SK-N-SH treated with all-trans-retinoic acid at 6 μM for 48 hours (cell line): ENCODE measurements around the gene BTK.

Experiments
- ATAC-seq: fragments of 200-7000 bp; cut with Tn5 transposase; 3 replicates; pipeline ENCODE4 v1.9.1; 2020; ENCODE audit warnings: mild to moderate bottlenecking, moderate library complexity
- ARNTL ChIP-seq: fragments of 450-650 bp; formaldehyde crosslinking; IDR thresholded peaks from 2 replicates; pipeline ENCODE4 v1.5.0; 2020; ENCODE audit warnings: low read depth, mild to moderate bottlenecking, moderate library complexity, borderline replicate concordance
- BACH2 ChIP-seq: fragments of 250-450 bp; sonication (Bioruptor Pico); IDR thresholded peaks from 2 replicates; pipeline ENCODE4 v1.9.0; 2021; ENCODE audit warnings: mild to moderate bottlenecking, borderline replicate concordance
- CSDC2 ChIP-seq: fragments of 250-450 bp; sonication (Bioruptor Pico); IDR thresholded peaks from 2 replicates; pipeline ENCODE4 v1.5.0; 2020; ENCODE audit warnings: mild to moderate bottlenecking, moderate library complexity
- ESRRG ChIP-seq: fragments of 250-450 bp; sonication (Bioruptor Pico); IDR thresholded peaks from 2 replicates; pipeline ENCODE4 v1.6.1; 2021; ENCODE audit warnings: mild to moderate bottlenecking
- ISL1 ChIP-seq: fragments of 250-450 bp; sonication (Bioruptor Pico); IDR thresholded peaks from 2 replicates; pipeline ENCODE4 v2.1.2; 2022; ENCODE audit warnings: mild to moderate bottlenecking, moderate library complexity
- OSR1 ChIP-seq: fragments of 250-450 bp; sonication (Bioruptor Pico); IDR thresholded peaks from 2 replicates; pipeline ENCODE4 v1.8.0; 2022; ENCODE audit warnings: moderate library complexity, mild to moderate bottlenecking, inconsistent platforms
- PPARA ChIP-seq: fragments of 250-450 bp; sonication (Bioruptor Pico); IDR thresholded peaks from 2 replicates; pipeline ENCODE4 v1.5.0; 2020; ENCODE audit warnings: mild to moderate bottlenecking, borderline replicate concordance
- RARB ChIP-seq: fragments of 250-450 bp; sonication (Bioruptor Pico); IDR thresholded peaks from 2 replicates; pipeline ENCODE4 v1.8.0; 2021; ENCODE audit warnings: mild to moderate bottlenecking, moderate library complexity
- SNAI2 ChIP-seq: fragments of 250-450 bp; sonication (Bioruptor Pico); IDR thresholded peaks from 2 replicates; pipeline ENCODE4 v1.5.0; 2020; ENCODE audit warnings: mild to moderate bottlenecking, moderate library complexity
- TCF4 ChIP-seq: fragments of 250-450 bp; sonication (Bioruptor Pico); IDR thresholded peaks from 2 replicates; pipeline ENCODE4 v1.8.0; 2021; ENCODE audit warnings: mild to moderate bottlenecking, moderate library complexity, borderline replicate concordance
- ZC3H10 ChIP-seq: fragments of 250-450 bp; sonication (Bioruptor Pico); IDR thresholded peaks from 2 replicates; pipeline ENCODE4 v1.5.1; 2021; ENCODE audit warnings: mild to moderate bottlenecking, moderate library complexity
- ZFP30 ChIP-seq: fragments of 450-650 bp; formaldehyde crosslinking; IDR thresholded peaks from 2 replicates; pipeline ENCODE4 v1.5.0; 2022; ENCODE audit warnings: mild to moderate bottlenecking, moderate library complexity
- ZNF8 ChIP-seq: fragments of 450-650 bp; formaldehyde crosslinking; IDR thresholded peaks from 2 replicates; pipeline ENCODE4 v1.5.0; 2020; ENCODE audit warnings: mild to moderate bottlenecking, moderate library complexity
- TF ChIP-seq, protein P1 (sequence below): fragments of 250-450 bp; sonication (Bioruptor Pico); IDR thresholded peaks from 2 replicates; pipeline ENCODE4 v1.8.0; 2021; ENCODE audit warnings: low read depth, mild to moderate bottlenecking, moderate library complexity, borderline replicate concordance
- TF ChIP-seq, protein P2 (sequence below): fragments of 250-450 bp; sonication (Bioruptor Pico); IDR thresholded peaks from 2 replicates; pipeline ENCODE4 v1.8.0; 2020; ENCODE audit warnings: mild to moderate bottlenecking, moderate library complexity, borderline replicate concordance
- TF ChIP-seq, protein P3 (sequence below): fragments of 250-450 bp; sonication (Bioruptor Pico); IDR thresholded peaks from 2 replicates; pipeline ENCODE4 v1.5.1; 2020; ENCODE audit warnings: low read depth, mild to moderate bottlenecking, moderate library complexity
- TF ChIP-seq, protein P4 (sequence below): fragments of 250-450 bp; sonication (Bioruptor Pico); IDR thresholded peaks from 2 replicates; pipeline ENCODE4 v1.5.0; 2020; ENCODE audit warnings: mild to moderate bottlenecking, moderate library complexity
- TF ChIP-seq, protein P5 (sequence below): fragments of 250-450 bp; sonication (Bioruptor Pico); IDR thresholded peaks from 2 replicates; pipeline ENCODE4 v1.5.1; 2021; ENCODE audit warnings: mild to moderate bottlenecking, moderate library complexity

Gene BTK

DNA sequence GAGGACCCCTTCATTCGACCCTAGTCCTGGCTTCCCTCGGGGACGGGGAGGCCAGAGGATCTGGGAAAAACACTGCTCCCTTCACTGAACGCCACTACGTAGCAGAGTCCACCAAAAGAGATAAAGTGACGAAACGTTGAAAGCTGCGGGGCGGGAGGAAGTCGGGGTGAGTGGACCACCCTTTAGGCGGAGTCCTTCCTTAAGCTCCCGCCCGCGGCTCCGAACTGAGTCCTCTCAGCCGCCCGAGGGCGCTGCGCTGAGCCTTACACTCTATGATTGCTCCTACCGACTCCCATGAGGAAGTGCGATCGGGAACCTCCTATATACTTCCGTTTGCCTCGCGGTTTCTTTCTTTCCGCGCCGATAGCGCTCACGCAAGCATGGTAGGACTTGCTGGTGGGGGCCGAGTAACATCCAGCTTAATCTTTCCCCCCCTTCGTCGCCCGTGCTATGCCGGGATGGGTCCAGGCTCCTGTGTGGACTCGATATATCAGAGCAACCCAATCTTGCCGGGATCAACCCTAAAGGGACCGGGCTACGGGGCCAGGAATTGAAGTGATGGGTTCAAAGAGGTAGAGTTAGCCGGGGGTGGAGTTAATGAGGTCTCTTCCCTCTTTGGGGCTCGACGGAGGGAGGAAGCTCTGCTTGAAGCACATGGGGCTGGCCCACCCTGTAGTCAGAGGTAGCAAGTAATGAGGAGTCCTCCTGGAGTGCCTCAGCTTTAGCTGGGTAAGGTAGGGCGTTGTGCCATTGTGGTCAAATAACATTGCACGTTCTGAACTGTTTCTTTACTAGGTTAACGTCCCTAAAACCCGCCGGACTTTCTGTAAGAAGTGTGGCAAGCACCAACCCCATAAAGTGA lies 4.9 kb upstream of the BTK start, which contains the start of gene RPL36A (continued):
- TF ChIP-seq, protein P1, sequence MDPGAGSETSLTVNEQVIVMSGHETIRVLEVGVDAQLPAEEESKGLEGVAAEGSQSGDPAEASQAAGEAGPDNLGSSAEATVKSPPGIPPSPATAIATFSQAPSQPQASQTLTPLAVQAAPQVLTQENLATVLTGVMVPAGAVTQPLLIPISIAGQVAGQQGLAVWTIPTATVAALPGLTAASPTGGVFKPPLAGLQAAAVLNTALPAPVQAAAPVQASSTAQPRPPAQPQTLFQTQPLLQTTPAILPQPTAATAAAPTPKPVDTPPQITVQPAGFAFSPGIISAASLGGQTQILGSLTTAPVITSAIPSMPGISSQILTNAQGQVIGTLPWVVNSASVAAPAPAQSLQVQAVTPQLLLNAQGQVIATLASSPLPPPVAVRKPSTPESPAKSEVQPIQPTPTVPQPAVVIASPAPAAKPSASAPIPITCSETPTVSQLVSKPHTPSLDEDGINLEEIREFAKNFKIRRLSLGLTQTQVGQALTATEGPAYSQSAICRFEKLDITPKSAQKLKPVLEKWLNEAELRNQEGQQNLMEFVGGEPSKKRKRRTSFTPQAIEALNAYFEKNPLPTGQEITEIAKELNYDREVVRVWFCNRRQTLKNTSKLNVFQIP (CRISPR knock-in tag): no peak
- TF ChIP-seq, protein P2, sequence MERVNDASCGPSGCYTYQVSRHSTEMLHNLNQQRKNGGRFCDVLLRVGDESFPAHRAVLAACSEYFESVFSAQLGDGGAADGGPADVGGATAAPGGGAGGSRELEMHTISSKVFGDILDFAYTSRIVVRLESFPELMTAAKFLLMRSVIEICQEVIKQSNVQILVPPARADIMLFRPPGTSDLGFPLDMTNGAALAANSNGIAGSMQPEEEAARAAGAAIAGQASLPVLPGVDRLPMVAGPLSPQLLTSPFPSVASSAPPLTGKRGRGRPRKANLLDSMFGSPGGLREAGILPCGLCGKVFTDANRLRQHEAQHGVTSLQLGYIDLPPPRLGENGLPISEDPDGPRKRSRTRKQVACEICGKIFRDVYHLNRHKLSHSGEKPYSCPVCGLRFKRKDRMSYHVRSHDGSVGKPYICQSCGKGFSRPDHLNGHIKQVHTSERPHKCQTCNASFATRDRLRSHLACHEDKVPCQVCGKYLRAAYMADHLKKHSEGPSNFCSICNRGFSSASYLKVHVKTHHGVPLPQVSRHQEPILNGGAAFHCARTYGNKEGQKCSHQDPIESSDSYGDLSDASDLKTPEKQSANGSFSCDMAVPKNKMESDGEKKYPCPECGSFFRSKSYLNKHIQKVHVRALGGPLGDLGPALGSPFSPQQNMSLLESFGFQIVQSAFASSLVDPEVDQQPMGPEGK (CRISPR knock-in tag): peak; percentile 45; the same call in 1 of the 2 replicates
- TF ChIP-seq ZNF8 (CRISPR knock-in tag) (no peak), TCF4 (CRISPR knock-in tag) (no peak), OSR1 (CRISPR knock-in tag) (no peak)
- TF ChIP-seq, protein P3, sequence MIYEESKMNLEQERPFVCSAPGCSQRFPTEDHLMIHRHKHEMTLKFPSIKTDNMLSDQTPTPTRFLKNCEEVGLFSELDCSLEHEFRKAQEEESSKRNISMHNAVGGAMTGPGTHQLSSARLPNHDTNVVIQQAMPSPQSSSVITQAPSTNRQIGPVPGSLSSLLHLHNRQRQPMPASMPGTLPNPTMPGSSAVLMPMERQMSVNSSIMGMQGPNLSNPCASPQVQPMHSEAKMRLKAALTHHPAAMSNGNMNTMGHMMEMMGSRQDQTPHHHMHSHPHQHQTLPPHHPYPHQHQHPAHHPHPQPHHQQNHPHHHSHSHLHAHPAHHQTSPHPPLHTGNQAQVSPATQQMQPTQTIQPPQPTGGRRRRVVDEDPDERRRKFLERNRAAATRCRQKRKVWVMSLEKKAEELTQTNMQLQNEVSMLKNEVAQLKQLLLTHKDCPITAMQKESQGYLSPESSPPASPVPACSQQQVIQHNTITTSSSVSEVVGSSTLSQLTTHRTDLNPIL (CRISPR knock-in tag): no peak; the same call in 1 of the 2 replicates
- TF ChIP-seq, all 23 proteins: peak for 6

DNA sequence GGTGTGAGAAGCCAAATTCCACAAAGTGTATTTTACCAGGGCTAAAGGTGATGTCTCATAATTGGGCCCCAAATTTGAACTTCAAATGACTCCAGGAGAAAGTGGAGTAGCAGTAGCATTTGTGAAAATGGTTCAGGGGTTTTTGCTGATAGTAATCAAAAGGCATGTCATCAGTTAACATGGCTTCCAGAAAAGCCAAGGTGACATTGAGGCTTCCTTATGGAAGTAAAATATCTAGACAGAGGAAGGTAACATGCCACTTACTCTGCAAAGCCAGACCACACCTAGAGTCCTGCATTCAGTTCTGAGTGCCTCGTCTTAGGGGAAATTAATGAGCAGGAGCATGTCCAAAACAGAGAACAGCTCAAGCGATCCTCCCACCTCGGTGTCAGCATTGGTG lies 2.6 kb upstream of the BTK start:
- no peak for ATAC-seq

DNA sequence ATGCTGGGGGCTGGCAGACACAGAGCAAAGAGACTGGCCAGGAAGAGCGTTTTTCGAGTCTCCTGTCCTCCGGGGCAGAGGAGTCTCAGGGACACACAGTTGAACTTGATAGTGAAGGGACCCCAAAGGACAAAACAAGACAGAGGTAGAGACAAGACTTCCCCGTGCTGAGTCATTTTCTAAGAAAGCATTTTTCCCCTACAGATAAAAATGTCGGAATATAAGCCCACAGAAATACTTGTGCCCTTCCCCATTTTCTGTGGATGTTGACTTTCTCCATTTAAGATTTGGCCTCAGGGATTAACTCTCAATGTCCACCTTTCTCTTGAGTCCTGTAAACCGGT lies 523 bp upstream of the BTK start:
- no peak for ATAC-seq
- TF ChIP-seq ZFP30 (CRISPR knock-in tag) (no peak), ESRRG (CRISPR knock-in tag) (no peak), ISL1 (CRISPR knock-in tag) (no peak), ZNF8 (CRISPR knock-in tag) (no peak), PPARA (CRISPR knock-in tag) (no peak), BACH2 (CRISPR knock-in tag) (no peak), ZC3H10 (CRISPR knock-in tag) (no peak), OSR1 (CRISPR knock-in tag) (no peak)
- TF ChIP-seq, protein P4, sequence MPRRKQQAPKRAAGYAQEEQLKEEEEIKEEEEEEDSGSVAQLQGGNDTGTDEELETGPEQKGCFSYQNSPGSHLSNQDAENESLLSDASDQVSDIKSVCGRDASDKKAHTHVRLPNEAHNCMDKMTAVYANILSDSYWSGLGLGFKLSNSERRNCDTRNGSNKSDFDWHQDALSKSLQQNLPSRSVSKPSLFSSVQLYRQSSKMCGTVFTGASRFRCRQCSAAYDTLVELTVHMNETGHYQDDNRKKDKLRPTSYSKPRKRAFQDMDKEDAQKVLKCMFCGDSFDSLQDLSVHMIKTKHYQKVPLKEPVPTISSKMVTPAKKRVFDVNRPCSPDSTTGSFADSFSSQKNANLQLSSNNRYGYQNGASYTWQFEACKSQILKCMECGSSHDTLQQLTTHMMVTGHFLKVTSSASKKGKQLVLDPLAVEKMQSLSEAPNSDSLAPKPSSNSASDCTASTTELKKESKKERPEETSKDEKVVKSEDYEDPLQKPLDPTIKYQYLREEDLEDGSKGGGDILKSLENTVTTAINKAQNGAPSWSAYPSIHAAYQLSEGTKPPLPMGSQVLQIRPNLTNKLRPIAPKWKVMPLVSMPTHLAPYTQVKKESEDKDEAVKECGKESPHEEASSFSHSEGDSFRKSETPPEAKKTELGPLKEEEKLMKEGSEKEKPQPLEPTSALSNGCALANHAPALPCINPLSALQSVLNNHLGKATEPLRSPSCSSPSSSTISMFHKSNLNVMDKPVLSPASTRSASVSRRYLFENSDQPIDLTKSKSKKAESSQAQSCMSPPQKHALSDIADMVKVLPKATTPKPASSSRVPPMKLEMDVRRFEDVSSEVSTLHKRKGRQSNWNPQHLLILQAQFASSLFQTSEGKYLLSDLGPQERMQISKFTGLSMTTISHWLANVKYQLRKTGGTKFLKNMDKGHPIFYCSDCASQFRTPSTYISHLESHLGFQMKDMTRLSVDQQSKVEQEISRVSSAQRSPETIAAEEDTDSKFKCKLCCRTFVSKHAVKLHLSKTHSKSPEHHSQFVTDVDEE (CRISPR knock-in tag): no peak
- TF ChIP-seq, protein P1 (CRISPR knock-in tag): no peak
- TF ChIP-seq, protein P5, sequence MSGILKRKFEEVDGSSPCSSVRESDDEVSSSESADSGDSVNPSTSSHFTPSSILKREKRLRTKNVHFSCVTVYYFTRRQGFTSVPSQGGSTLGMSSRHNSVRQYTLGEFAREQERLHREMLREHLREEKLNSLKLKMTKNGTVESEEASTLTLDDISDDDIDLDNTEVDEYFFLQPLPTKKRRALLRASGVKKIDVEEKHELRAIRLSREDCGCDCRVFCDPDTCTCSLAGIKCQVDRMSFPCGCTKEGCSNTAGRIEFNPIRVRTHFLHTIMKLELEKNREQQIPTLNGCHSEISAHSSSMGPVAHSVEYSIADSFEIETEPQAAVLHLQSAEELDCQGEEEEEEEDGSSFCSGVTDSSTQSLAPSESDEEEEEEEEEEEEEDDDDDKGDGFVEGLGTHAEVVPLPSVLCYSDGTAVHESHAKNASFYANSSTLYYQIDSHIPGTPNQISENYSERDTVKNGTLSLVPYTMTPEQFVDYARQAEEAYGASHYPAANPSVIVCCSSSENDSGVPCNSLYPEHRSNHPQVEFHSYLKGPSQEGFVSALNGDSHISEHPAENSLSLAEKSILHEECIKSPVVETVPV (CRISPR knock-in tag): no peak

More for the DNA sequence above, 2.6 kb upstream of the BTK start:
- TF ChIP-seq ZC3H10 (CRISPR knock-in tag) (no peak), ARNTL (CRISPR knock-in tag) (no peak), OSR1 (CRISPR knock-in tag) (no peak), CSDC2 (CRISPR knock-in tag) (no peak), SNAI2 (CRISPR knock-in tag) (no peak), BACH2 (CRISPR knock-in tag) (no peak), RARB (no peak)
- TF ChIP-seq, protein P5 (CRISPR knock-in tag): no peak
- TF ChIP-seq, protein P1 (CRISPR knock-in tag): no peak
- TF ChIP-seq, protein P3 (CRISPR knock-in tag): no peak
